ENCODE measurements around the gene SVOPL. TPM values are rescaled to one million over a fixed set of nuclear protein-coding genes. Genes with fewer than 3 reads are reported as not detected.

SVOPL gene
- total RNA-seq, 4 donors from 2014 or later = 4.1 to 4.6 TPM; not detected in 2

DNA sequence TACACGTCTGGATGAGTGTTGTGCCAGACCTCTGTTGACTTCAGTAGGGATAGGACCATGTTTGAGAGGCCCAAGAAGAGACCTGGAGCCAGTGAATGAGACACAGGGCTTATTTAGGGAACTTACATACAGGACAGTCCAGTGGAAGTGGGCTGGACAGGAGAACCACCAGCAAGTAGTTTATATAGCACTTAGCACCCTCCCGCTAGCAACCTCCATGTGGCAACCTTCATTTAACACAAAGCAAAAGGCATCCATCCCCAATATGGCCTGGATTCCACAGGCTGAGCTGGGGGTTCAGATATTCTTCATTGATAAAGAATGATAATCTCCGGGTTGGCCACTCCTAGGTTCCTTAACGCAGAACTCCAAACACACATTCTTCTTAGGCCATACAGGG lies 147.4 kb downstream of the SVOPL start:
- peaks cover 0 to 84% (median 41%) of the 10 kb centered on the region in 4 donors for H3K36me3 ChIP-seq
- TF ChIP-seq POLR2A (IDR thresholded peaks at IDR 0.05) = no peak
- no peak for TF ChIP-seq EP300 (IDR thresholded peaks at IDR 0.05; ENCODE audit: low read depth)
- TF ChIP-seq POLR2AphosphoS5 (IDR thresholded peaks at IDR 0.05) = no peak
- TF ChIP-seq, protein P1, sequence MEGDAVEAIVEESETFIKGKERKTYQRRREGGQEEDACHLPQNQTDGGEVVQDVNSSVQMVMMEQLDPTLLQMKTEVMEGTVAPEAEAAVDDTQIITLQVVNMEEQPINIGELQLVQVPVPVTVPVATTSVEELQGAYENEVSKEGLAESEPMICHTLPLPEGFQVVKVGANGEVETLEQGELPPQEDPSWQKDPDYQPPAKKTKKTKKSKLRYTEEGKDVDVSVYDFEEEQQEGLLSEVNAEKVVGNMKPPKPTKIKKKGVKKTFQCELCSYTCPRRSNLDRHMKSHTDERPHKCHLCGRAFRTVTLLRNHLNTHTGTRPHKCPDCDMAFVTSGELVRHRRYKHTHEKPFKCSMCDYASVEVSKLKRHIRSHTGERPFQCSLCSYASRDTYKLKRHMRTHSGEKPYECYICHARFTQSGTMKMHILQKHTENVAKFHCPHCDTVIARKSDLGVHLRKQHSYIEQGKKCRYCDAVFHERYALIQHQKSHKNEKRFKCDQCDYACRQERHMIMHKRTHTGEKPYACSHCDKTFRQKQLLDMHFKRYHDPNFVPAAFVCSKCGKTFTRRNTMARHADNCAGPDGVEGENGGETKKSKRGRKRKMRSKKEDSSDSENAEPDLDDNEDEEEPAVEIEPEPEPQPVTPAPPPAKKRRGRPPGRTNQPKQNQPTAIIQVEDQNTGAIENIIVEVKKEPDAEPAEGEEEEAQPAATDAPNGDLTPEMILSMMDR (IDR thresholded peaks at IDR 0.05) = no peak
- no peak overlapping the region for H3K27ac ChIP-seq
- no peaks in the 10 kb centered on the region for H3K27me3 ChIP-seq
- no peak overlapping the region for H3K4me3 ChIP-seq
- peaks cover 33 to 35% of the 10 kb centered on the region in 2 donors for H3K9me3 ChIP-seq
- DNase-seq = no peak
- intact Hi-C loops (cut with DNase I; ENCODE audit: low total_unique reads) (no loop called here), in situ Hi-C loops (cut with MboI; ENCODE audit: low pct_ligation_motif_present in 1 of 4, low pct_unique_long_range_greater_than_20kb in 1 of 4, low sequenced_read_pairs in 3 of 4) (no loop called here)
- WGBS, 2 donors (ENCODE audit: low coverage in 1 of 2) = 99 to 100% methylated on average over 3 to 4 of the region's 4 CpGs
- no peaks in the 10 kb centered on the region for H3K4me1 ChIP-seq

DNA sequence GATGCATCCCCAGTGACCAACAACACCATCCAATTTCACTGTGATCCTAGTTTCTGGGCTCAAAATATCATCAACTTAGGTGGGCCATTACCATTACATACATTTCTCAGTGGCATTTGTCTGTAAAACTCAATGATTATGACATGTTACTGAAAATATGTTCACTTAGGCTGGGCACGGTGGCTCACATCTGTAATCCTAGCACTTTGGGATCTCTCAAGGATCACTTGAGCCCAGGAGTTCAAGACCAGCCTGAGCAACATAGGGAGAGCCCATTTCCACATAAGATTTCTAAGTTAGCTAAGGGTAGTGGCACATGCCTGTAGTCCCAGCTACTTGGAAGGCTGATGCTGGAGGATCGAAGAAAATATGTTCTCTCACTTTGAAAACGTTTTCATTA lies 150.1 kb downstream of the SVOPL start:
- H3K4me1 ChIP-seq = no peaks in the 10 kb centered on the region
- no peaks in the 10 kb centered on the region for H3K27me3 ChIP-seq
- TF ChIP-seq, protein P1 (IDR thresholded peaks at IDR 0.05) = no peak
- TF ChIP-seq POLR2A (IDR thresholded peaks at IDR 0.05) (no peak), POLR2AphosphoS5 (IDR thresholded peaks at IDR 0.05) (no peak), EP300 (IDR thresholded peaks at IDR 0.05; ENCODE audit: low read depth) (no peak)
- no peak for DNase-seq
- intact Hi-C loops (cut with DNase I; ENCODE audit: low total_unique reads) (no loop called here), in situ Hi-C loops (cut with MboI; ENCODE audit: low pct_ligation_motif_present in 1 of 4, low pct_unique_long_range_greater_than_20kb in 1 of 4, low sequenced_read_pairs in 3 of 4) (no loop called here)
- 99 to 100% methylated on average over 2 to 3 of the region's 3 CpGs for WGBS, 2 donors (ENCODE audit: low coverage in 1 of 2)
- peaks cover 0 to 74% (median 36%) of the 10 kb centered on the region in 4 donors for H3K36me3 ChIP-seq
- H3K4me3 ChIP-seq = no peak overlapping the region
- H3K27ac ChIP-seq = no peak overlapping the region
- peaks cover 6 to 13% of the 10 kb centered on the region in 2 donors for H3K9me3 ChIP-seq

DNA sequence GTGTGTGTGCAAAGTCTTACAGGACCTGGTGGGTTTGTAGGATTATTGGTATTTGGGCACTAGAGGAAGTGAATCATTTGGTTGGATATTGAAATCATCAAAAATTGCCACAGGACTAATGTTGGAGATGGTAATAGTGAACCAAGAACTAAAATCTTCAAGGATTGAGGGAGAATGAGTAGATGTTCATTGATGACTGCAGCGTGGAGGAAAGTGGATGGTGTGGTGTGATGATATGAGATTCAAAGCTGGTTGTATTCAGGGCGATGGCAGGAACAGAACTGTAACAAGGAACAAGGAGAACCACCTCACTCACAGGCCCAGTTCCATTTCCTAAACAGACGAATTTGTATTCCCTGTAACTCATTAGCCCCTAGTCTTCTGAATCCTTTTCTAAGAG lies 150.8 kb downstream of the SVOPL start:
- H3K4me3 ChIP-seq = no peak overlapping the region
- intact Hi-C loops (cut with DNase I; ENCODE audit: low total_unique reads) = no loop called here
- peaks cover 0 to 74% (median 33%) of the 10 kb centered on the region in 4 donors for H3K36me3 ChIP-seq
- H3K27ac ChIP-seq = no peak overlapping the region
- no peaks in the 10 kb centered on the region for H3K4me1 ChIP-seq
- 99 to 100% methylated on average over 1 to 3 of the region's 3 CpGs for WGBS, 2 donors (ENCODE audit: low coverage in 1 of 2)
- H3K9me3 ChIP-seq = peaks cover 0 to 5% of the 10 kb centered on the region in 2 donors
- no peak for DNase-seq
- in situ Hi-C loops (cut with MboI; ENCODE audit: low pct_ligation_motif_present in 1 of 4, low pct_unique_long_range_greater_than_20kb in 1 of 4, low sequenced_read_pairs in 3 of 4) = no loop called here
- no peaks in the 10 kb centered on the region for H3K27me3 ChIP-seq
- TF ChIP-seq, protein P1 (IDR thresholded peaks at IDR 0.05) = no peak

DNA sequence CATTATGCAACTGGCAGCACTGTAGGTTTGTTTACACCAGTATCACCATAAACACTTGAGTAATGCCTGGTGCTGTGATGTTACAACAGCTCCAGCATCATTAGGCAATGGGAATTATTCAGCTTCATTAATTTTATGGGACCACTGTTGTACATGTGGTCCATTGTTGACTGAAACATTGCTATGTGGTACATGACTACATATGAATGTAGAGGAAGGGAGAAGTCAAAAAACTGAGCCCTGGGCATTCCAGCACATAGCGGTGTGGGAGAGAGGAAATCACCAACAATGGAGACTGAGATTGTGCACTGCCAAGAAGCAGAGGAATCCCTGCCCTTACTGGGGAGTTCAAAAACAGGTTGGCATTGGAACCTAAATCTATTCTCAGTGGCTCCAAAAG lies 152.1 kb downstream of the SVOPL start:
- Histone ChIP-seq H3K27me3 (no peaks in the 10 kb centered on the region), H3K4me3 (no peak overlapping the region), H3K27ac (no peak overlapping the region), H3K9me3 (peaks cover 0 to 5% of the 10 kb centered on the region in 2 donors), H3K36me3 (peaks cover 0 to 66% (median 27%) of the 10 kb centered on the region in 4 donors), H3K4me1 (no peaks in the 10 kb centered on the region)
- in situ Hi-C loops (cut with MboI; ENCODE audit: low pct_ligation_motif_present in 1 of 4, low pct_unique_long_range_greater_than_20kb in 1 of 4, low sequenced_read_pairs in 3 of 4) = no loop called here
- WGBS, 2 donors (ENCODE audit: low coverage in 1 of 2) = 90% methylated on average over 1 of the region's 1 CpG; no CpG with 5 or more reads in 1 of the 2 donors
- DNase-seq = no peak
- TF ChIP-seq POLR2AphosphoS5 (IDR thresholded peaks at IDR 0.05) (no peak), EP300 (IDR thresholded peaks at IDR 0.05; ENCODE audit: low read depth) (no peak)
- TF ChIP-seq, protein P1 (IDR thresholded peaks at IDR 0.05) = no peak
- intact Hi-C loops (cut with DNase I; ENCODE audit: low total_unique reads) = no loop called here

All from transverse colon (tissue), 4 donors.